HG03066 (cell line): Measurements from ENCODE around the gene PSMA8.
"Not testable (repeated sequence)": the region's sequence is repeated elsewhere in the genome, so short reads cannot be mapped to it uniquely, and the experiment has no call there.

Experiments
- ATAC-seq: cut with Tn5 transposase; IDR thresholded peaks from one replicate; pipeline ENCODE4 v1.9.1; 2021; ENCODE audit warnings: low read depth; ENCODE audit not compliant: unreplicated experiment

Gene PSMA8

DNA sequence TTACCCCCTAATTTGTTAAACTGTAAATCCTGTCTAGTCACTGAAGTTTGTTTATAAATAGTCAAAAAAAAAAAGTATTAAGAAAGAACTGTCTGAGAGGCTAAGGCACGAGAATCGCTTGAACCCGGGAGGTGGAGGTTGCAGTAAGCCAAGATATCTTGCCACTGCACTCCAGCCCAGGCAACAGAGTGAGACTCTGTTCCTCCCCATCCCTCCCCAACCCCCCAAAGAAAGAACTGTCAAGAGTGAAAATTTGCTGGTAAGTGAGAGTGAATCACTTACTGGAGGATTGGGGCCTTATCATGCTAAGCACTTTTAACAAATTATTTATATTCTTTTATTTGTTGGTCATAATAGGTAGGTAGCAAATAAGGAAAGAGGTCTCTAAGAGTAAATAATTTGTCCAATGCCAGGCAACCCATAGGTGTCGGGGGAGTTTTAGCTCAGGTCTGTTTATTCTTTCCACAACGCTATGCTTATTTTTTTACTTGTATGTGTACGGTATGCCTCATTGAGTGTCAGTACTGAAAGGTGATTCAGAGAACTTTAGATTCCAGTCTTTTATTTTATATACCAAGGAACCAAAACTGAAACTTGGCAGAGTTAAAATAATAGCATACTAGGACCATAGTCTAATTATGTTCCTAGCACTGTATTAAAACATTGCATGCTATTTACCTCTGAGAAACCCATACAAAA, 95.0 kb downstream of the PSMA8 start:
- no peak for ATAC-seq

DNA sequence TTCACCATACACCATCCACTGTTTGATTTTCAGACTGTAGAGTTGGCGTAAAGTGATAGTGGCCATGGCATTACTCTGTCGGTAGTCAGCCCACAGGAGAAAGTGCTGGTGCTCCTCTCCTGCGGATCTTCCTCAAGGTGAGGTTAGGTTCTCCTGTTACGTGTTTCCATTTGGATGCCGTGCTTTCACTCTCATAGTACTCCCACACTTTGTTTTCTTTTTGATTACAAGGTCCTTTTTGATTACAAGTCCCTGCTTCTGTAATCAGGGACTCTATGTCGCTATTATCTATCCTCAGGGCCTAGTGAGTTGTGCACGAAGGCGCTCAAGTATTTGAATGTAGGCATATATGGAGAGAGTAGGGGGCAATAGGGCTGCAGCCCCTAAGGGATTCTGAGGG, 96.8 kb downstream of the PSMA8 start:
- ATAC-seq: no peak

DNA sequence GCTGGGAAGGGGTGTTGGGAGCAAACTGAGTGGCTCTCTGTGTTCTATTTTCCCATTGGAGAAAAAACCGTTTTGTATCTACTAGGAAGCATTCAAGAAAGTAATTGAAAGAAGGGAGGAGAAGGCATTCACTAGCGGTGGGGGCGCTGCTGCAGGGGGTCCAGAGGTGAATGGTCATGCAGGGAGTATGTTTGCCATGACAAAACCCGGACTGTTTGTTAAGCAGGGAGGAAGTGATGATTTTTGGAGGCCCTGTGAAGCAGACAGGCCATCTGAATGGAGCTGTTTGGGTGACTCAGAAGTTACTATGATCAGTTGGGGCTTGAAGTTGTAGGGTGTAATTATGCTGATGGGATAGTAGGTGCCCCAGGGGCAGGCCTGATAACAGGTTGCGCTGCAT, 99.5 kb downstream of the PSMA8 start:
- ATAC-seq: no peak

DNA sequence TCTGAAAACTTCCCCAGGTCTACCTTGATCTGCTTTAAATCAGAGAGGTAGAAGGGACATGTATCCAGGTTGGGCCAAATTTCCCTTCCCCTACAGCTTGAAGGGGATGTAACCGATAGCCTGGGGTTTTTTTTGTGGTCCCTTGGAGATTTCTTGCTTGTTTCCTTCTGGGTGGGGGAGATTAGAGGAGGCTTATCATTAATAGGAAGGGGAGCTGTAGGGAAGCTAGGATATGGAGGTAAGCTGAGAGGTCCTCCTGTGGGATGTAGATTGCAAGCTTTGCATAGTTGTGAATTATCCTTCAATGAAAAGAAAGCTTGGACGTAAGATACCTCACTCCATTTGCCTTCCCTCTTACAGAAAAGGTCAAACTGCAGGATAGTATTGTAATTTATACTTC, 103.7 kb downstream of the PSMA8 start:
- not testable (repeated sequence) for ATAC-seq

DNA sequence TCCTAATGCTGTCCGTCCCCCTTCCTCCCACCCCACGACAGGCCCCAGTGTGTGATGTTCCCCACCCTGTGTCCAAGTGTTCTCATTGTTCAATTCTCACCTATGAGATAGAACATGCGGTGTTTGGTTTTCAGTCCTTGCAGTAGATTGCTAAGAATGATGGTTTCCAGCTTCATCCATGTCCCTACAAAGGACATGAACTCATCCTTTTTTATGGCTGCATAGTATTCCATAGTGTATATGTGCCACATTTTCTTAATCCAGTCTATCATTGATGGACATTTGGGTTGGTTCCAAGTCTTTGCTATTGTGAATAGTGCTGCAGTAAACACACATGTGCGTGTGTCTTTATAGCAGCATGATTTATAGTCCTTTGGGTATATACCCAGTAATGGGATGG, 105.0 kb downstream of the PSMA8 start:
- not testable (repeated sequence) for ATAC-seq

DNA sequence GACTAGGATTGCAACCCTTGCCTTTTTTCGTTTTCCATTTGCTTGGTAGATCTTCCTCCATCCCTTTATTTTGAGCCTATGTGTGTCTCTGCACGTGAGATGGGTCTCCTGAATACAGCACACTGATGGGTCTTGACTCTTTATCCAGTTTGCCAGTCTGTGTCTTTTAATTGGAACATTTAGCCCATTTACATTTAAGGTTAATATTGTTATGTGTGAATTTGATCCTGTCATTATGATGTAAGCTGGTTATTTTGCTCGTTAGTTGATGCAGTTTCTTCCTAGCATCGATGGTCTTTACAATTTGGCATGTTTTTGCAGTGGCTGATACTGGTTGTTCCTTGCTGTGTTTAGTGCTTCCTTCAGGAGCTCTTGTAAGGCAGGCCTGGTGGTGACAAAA, 108.7 kb downstream of the PSMA8 start:
- ATAC-seq: not testable (repeated sequence)
